Stimulated activated CD4-positive, alpha-beta T cell treated with anti-CD3 and anti-CD28 coated beads, Interleukin-12 subunit alpha, Interleukin-12 subunit beta, amount 100 ng/mL, for 4 hours (primary cell): Measurements from ENCODE around the gene MED15.
A peak's percentile ranks its signal among the peaks of the same experiment; 100 is the strongest.
"Not testable (repeated sequence)": the region's sequence is repeated elsewhere in the genome, so short reads cannot be mapped to it uniquely, and the experiment has no call there.

Experiments used
- DNase-seq: peaks from one replicate; pipeline ENCODE4 v3.0.0-alpha.2; 2020

The MED15 gene

DNA sequence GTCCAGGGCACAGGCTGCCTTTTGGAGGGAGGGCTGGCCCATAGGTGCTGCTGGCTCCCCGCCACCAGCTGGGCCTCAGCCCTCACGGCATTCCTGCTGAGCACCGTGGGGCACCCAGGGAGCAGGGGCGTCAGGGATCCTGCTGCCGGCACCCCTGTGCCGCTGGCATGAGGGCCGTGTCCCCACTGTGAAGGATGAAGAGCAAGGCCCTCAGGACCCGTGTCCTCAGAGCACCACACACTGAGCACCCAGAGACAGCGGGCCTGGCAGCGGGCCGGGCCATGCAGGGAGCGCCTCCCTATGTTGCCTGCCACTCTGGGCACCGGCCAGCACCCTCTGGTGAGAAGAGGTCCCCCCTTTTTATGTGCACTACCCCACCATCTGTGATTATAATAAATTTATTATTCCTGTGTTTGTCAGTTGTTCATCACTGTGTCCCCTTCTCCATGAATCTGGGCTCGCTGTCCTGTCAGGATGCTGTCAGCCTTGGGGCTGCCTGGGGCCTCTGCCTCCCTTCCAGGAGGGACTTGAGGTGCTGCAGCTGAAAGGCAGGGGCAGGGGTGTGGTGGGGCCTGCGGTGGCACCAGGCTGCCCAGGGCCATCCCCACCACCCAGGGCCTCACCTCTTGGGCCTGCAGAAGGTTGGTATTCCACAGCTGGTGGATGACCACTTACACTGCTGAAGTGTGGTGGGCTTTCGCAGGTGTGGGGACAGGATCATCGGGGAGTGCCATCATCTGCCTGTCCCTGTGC lies 80.0 kb downstream of the MED15 start:
- DNase-seq, result no peak

DNA sequence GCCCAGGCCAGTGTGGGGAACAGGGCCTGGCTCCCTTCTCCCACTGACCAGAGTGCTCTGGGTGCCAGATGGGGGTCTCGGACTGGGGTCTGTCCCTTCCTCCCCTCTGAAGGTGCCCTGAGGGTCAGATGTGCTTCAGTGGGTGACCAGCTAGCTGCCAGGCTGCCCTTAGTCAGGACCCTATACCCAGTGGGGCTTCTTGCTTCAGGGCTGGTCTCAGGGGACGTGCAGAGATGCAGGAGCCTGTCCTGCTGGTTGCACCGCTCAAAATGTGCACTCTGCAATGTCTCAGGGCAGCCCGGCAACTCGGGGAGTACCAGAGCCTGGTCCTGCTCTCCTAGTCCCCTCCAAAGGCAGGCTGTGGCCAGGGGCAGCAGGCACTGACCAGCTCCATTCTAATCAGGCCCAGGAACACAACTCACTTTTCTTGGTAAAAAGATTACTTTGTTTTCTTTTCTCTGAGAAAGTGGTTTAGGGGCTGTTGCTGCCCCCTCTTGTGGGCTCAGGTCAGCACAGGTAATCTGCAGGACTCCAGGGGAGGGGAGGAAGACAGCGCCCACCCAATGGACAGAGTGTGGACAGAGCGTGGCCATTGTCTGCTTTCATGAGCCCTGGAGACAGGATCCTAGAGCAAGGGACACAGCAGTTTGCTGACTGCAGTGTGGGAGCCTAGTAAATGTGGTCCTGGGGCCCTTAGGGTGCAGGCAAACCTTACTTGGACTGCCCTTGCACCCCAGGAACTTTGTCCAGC lies 80.9 kb downstream of the MED15 start:
- DNase-seq, result no peak

DNA sequence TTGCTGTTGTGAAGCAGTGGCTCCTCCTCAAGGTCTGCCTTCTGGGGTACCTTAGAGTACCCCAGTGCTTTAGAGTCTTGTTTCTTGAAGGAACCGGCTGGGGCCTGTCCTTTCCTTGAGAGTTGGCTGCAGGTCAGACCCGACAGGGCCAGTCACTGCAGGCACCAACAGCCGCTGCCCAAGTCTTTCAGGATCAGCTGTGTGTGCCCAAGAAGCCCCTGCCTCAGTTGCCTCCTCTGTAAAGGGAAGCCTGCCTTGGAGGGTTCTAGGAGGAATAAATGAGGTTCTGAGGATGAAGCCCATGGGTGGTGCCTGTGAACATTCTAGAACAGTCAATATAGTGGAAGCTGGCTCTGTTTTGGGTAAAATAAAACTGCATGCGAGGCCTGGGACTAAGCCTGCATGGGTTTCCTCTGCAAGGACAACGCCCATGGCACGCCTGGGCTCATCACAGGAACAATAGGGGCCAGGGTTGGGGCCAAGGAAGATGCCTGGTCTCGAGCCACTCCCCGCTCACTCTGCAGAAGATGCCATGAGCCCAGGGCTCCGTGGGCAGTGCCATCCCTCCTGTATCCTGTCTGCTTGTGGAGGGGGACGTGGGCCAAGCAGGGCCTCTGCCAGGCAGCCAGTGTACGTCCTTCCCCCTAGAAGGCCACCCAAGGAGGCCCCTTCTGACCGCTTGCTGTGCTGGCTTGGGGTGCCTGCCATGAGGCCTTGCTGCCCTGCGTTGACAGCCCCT lies 81.6 kb downstream of the MED15 start:
- DNase-seq, result no peak

DNA sequence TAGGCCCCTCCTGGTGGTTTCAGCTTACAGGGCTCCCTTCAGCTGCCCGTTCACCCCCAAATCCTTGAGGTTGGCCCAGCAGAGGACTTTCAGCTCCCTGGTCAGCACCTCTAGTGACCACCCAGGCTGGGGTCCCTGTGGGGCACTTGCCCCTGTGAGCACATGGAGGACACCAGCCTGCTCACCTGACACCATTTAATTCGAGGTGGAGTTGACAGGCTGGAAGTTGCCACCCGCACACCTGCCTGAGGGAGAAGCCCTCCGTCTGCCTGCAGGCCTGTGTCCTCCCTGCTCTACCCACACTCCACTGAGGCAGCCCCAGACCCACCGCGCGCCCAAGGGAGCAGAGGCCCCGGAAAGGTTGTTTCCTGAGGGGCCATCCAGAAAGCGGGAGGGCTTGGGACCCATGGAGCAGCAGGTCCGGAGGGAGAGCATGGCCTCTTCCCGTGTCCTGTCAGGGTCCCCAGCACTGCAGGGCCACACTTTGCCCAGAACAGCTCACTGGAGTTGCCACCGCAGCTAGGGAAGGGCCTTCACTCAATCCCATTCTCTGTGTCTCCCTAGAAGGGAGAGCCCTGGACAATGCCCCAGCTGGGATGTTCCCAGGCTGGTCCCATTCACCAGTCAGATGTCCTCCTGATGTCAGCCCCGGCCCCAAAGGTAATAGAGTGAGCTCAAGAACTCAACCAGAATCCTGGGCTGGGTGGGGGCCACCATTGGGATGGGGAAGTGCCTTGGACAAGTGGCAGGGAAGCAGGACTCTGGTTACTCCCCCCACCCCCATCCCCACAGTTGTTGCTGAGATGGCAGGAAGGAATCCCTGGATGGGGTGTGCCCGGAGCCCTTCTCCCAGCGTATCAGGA lies 82.4 kb downstream of the MED15 start:
- no peak for DNase-seq

DNA sequence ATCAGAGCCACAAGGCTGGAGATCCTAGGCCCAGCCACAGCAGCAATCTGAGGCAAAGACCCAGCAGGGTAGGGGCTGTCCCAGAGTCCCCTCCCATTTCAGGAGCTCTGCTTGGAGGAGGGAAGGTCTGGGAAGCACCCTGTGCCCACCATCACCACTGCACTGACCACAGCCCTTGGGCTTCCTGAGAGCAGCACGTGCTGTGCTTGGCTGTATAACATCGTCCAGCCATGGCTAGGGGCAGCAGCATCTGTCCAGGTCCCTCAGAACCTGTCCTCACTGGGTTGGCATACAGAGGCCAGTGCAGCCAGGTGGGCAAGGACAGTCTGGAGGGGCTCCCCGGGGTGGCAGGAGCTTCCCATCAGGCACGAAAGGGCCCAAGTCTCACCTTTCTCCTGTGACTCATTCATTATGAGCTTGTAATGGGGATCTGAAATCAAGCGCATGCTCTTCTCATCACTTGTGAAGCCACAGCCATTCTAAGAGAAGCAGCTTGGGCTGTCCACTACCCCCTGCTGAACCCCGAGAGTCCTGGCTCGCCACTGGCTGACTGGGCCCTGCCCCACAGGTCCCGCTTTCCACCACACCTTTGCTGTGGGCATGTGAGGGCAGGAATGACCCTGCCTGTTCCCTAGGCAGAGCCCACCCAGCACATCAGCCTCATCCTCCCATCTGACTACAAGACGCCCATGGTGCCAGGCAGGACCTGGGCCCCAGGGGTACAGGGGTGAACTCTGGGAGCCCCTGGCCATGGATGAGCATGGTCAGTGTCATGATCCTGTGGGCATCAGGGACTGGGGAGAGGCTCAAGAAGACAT lies 83.3 kb downstream of the MED15 start:
- DNase-seq, result no peak

DNA sequence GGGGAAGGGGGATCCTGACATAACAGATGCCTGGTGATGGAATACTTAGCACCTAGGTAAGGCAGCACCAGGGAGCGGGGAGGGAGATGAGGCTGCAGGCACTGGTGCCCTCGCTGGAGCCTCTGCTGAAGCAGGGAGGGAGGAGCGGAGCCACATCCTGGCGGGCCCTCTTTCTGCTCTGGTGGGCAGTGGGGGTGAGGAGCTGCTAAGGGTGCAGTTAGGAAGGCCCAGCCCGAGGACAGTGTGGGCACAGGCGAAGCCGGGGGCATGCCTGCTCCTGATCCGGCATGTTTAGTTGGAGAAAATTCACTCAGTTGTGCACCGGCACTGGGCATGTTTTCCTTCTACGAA lies 83.9 kb downstream of the MED15 start:
- DNase-seq, result no peak

DNA sequence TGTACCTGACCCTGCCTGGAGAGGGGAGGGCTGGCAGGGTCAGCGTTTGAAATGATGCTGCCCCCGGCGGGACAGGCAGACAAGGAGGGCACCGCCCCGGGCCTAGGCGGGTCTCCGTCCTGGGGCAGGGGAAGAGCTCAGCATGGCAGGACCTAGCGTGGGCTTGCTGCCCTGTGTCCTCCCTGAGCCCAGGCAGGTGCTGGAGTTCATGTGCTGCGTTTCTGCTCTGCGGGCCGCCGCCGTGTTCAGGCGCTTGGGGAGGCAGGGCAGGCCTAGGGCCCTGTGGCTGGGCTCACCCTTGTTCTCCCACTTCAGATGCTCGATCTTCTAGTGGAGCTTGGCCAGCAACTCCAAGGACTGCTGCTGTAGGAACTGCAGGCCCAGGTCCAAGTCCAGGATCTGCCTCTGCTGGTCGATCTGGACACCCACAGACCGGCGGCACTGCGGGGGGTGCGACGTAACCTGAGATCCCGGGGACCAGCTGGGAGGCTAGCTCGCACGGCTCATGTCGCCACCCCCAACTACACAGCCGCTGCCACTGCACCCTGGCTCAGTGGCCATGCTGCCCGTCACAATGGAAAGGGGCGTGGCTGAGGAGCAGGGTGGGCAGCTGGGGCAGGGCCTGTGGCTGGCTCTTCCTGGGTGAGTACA lies 84.4 kb downstream of the MED15 start:
- no peak for DNase-seq

DNA sequence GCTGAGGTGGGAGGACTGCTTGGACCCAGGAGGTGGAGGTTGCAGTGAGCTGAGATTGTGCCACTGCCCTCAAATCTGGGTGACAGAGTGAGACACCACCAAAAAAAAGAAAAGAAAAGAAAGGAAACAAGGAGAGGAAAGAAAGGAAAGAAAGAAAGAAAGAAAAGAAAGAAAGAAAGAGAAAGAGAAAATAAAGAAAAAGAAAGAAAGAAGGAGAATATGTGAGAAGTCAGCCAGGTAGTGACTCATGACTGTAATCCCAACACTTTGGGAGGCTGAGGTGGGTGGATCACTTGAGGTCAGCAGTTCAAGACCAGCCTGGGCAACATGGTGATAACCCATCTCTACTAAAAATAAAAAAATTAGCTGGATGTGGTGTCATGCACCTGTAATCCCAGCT lies 86.6 kb downstream of the MED15 start:
- DNase-seq, result not testable (repeated sequence)

DNA sequence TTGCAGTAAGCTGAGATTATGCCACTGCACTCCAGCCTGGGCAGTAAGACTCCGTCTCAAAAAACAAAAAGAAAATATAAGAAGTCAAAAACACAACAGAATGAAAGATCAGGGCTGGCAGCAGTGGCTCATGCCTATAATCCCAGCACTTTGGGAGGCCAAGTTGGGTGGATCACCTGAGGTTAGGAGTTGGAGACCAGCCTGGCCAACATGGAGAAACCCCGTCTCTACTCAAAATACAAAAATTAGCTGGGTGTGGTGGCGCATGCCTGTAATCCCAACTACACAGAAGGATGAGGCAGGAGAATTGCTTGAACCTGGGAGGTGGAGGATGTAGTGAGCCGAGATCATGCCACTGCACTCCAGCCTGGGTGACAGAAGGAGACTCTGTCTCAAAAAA lies 87.1 kb downstream of the MED15 start:
- not testable (repeated sequence) for DNase-seq

DNA sequence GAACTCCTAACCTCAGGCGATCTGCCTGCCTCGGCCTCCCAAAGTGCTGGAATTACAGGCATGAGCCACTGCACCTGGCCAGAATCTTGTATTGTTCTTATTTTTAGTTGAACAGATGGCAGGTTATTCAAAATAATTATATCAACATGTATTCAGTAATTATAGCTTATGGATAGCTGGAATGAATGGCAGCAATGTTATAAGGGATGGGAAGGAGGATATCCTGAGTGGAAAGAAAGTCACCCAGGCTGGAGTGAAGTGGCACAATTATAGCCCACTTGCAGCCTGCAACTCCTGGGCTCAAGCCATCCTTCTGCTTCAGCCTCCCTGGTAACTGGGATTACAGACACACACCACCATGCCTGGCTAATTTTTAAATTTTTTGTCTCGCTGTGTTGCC lies 88.1 kb downstream of the MED15 start:
- no peak for DNase-seq

DNA sequence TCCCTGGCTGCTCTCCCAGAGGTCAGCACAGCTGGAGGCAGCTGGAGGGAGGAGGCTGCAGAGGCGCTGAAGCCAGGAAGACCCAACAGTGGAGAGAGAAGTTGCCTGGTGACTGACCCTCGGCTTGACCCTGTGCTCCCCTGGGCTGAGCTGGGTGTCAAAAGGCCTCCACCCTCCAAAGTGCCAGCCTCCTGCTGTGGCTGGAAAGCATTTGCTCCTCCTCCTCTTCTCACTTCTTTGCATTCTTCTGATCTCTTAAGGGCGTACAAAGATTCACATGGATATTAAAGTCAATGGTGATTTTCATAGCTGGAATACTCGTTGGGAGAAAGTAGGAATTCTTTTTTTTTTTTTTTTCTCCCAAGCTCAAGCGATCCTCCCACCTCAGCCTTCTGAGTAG lies 91.7 kb downstream of the MED15 start:
- DNase-seq, result no peak

DNA sequence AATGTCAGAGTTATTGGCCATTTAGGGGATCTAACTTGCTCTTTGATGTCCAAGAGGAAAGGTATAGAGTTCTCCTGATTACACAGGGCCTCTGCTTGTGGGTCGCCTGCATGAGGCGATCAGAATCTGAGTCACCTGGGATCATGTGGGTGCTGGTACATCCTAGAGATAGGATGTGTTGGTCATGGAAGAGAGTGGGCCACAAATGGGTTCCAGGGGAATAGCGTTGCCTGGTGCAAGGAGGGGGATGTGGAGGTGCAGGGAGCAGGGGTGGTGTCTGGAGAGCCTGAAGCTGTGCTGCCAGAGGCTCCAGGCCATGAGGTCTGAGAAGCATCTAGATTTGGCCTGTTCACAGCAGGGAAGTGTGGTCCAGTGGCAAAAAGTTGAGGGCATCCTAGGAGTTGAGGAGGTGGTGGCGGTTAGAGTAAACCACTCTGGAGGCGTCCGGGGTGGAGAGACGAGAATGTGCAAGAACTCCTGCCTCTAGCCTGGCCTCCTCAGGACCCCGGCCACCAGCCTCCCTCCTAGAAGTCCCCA lies 92.8 kb downstream of the MED15 start:
- no peak for DNase-seq

DNA sequence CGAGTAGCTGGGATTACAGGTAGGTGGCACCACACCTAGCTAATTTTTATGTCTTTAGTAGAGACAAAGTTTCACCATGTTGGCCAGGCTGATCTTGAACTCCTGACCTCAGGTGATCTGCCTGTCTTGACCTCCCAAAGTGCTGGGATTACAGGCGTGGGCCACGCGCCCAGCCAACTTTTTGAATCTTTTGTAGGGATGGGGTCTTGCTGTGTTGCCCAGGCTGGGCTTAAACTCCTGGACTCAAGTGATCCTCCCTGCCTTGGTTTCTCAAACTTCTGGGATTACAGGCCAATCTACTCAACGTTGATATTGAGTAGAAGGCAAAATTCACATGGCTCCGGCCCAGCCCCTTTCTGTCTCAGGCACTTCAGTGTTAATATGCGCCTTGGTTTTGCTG lies 93.9 kb downstream of the MED15 start:
- DNase-seq, result no peak

DNA sequence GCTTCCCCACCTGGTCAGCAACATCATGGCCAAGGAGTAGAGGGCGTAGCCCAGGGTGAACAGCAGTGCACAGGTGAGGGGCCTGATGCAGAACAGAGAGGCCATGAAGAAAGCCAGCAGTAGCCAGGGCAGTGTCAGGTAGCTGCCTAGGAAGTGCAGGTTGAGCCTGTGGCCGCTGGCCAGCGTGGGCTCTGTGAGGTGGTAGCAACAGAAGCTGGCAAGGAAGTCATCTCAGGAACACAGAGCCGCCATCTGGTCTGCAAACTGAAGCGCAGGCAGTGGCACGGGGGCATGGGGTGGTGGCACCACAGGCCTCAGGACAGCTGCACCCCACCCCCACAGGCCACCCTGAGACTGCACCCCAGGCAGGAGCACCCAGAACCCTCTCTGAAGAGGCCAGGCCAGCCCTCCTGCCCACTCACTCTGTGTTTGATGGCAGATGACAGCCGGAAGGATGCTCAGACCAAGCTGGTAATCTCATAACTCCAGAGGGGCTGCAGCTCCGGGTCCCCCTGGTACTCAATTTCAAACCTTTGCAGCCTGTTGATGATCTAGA lies 95.3 kb downstream of the MED15 start:
- DNase-seq, result no peak

DNA sequence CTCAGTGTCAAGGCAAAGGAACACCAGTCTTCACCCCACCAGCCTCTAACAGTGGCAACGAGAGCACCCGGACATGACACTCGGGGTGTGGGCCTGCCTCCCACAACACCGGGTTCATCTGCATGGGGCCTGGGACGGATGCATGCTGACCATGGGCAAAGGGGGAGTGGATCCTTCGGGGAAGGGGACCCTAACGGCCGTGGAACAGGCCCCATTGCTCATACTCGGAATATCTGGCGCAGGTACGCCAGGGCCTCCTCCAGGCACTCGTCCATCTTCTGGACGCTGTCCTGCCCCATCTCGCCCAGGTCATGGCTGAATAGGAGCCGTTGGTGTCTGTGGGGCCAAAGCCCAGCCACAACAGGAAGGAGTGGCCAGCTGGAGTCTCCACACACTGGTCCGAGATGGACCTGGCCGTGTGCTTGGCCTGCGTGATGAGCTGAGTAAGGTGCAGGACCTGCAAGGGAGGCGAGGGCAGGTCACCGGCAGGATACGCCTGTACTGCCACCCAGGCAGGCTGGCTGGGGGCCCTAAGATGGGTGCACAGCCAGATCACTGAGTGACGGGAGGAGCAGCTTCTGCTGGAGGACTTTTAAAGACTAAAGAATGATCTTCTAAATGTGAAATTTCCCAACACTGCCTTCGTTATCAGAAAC lies 96.8 kb downstream of the MED15 start:
- DNase-seq, result no peak

DNA sequence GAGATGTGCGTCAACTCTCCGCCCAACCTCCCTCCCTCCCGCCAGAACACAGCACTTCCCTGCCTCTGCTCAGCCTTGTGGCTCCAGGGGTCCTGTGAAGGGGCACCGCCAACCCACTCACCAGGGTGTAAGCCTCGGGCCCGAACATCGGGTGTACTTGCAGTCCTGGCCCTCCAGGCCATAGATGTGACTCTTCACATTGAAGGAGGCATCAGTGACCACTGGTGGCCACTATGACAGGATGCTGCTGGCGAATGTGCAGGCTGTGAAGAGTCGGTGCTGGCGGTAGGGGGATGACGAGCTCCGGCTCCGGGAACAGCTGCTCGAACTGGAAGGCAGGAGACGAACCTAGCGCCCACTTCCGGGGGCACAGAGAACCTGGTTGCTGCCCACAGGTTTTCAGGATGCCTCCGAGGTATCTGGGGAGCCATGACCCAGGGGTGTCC lies 97.4 kb downstream of the MED15 start:
- no peak for DNase-seq

DNA sequence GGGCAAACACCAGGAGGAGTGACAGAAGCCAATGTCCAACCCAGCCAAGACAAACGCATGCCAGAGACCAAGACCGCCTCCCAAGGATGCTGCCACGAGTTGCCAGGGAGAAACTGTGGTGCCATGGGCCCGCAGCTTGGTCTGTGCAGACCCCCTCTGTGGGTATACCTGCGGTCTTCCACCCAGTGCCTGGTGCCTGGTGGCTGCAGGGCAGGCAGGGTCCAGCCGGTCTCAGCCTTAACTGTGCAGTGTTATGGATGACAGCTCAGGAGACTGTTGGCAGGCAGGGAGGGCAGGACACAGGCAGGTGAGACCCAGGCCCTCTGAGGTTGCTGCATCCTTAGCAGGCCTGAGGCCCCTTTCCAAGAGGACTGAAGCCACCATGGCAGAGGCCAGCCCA lies 97.9 kb downstream of the MED15 start:
- DNase-seq, result no peak

DNA sequence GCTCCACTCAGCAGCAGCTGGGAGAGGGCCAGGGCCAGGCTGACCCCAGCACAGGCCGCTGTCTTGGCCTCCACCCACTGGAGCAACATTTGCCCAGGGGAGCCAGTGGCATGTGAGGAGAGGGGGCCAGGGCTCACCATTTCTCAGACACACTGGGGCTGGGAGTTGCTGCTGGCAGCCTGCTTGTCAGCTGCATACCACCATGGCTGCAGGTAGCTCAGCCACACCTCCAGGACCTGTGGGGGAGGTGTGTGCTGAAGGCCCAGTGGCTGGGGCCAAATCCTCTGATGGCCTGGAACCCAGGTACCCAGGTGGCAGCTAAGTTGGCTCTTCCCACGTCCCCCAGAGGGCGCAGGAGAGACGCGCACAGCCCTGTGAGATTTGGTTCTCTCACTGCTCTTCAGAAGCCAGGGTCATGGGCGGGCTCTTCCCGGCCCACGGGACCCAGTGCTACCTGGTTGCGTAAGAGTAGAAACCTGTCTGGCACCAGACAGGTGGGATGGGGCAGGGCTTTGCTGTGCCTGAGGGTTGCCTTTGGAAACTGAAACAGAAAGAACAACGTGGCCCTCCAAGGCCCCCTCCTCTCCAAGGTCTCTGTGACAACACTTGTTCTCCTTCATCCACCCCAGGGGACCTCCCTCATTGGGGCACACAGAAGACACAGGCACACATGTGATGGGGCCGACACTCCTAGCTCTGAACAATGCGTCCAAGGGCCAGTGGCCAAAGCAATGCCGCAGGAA lies 98.8 kb downstream of the MED15 start:
- peak; percentile 60 for DNase-seq

DNA sequence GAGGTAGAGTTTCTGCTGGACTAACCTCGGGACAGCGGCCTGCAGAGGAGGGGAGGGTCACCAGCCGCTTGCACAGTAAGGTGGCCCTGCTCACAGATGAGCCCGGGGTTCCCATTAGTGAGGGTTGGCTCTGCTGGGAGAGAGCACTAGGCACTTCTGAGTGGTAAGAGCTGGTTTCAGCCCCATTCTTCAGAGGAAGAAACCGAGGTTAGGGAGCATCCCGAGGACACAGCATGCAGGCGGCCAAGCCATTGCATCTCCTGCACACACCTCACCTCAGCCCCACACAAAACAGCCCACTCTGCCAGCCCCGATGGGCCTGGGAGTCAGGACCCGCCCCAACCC lies 99.3 kb downstream of the MED15 start:
- DNase-seq, result no peak
